Mesothelial cell of epicardium (in vitro differentiated cells): Measurements from ENCODE around the gene CAAP1. TPM values are rescaled to one million over a fixed set of nuclear protein-coding genes. Genes with fewer than 3 reads are reported as not detected.
A peak's percentile ranks its signal among the peaks of the same experiment; 100 is the strongest.

ENCODE experiments used
- DNase-seq, 2 experiments: peaks; one replicate each; pipeline ENCODE4 v3.0.0; 2021; ENCODE audit warnings: low spot score in 2 of 2; ENCODE audit not compliant: unreplicated experiment in 2 of 2
- H3K27ac Mint-ChIP-seq: 2 replicates; pipeline ENCODE4 v1.8.0; 2021; ENCODE audit warnings: mixed read lengths
- H3K27me3 Mint-ChIP-seq: 2 replicates; pipeline ENCODE4 v1.8.0; 2021; ENCODE audit warnings: low read depth, mixed read lengths
- H3K36me3 Mint-ChIP-seq: 2 replicates; pipeline ENCODE4 v1.8.0; 2021; ENCODE audit warnings: mixed read lengths
- H3K4me1 Mint-ChIP-seq: 2 replicates; pipeline ENCODE4 v1.8.0; 2021; ENCODE audit warnings: mixed read lengths
- H3K4me3 Mint-ChIP-seq: 2 replicates; pipeline ENCODE4 v1.8.0; 2021; ENCODE audit warnings: mild to moderate bottlenecking, moderate library complexity, mixed read lengths
- H3K9me3 Mint-ChIP-seq: 2 replicates; pipeline ENCODE4 v1.8.0; 2021; ENCODE audit warnings: mixed read lengths
- total RNA-seq: library from RNA; stranded (reverse); gene quantifications from 3 replicates; pipeline ENCODE4 v1.2.1, GENCODE V29; 2021
- TF ChIP-seq, protein P1 (sequence below): fragments of 200-600 bp; sonication (generic); IDR thresholded peaks from one replicate; pipeline ENCODE4 v1.5.0; 2021; ENCODE audit warnings: antibody characterized with exemption; ENCODE audit not compliant: unreplicated experiment

Gene CAAP1, protein sequence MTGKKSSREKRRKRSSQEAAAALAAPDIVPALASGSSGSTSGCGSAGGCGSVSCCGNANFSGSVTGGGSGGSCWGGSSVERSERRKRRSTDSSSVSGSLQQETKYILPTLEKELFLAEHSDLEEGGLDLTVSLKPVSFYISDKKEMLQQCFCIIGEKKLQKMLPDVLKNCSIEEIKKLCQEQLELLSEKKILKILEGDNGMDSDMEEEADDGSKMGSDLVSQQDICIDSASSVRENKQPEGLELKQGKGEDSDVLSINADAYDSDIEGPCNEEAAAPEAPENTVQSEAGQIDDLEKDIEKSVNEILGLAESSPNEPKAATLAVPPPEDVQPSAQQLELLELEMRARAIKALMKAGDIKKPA
- total RNA-seq = 18.7 to 23.6 TPM (median 19.5 TPM) in 3 replicates

DNA sequence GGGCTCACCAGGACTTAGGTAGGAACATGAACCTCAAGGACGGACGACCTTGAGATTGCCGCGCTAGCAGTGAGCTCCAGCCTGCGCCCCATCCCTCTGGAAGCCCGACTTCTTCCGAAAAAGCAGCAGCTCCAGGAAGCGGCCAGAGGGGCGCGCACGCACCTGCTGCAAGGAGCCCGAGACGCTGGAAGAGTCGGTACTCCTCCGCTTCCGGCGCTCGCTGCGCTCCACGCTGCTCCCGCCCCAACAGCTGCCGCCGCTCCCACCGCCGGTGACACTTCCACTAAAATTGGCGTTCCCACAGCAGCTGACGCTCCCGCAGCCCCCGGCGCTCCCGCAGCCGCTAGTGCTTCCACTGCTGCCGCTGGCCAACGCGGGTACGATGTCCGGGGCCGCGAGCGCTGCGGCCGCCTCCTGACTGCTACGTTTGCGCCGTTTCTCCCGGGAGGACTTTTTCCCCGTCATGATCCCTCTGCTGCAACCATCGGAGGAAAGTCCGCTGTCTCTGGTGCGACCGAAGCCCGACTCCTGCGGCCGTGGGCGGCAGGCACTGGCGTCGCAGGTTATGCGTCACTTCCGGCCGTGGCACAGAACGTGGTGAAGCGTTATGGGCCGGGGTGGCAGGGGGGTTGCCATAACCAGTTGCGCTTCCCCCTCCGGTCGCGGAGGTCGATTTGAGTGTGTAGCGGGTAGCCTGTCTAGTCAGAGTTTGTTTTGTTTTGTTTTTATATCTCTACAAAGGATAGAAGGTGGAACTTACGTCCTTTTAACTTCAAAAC is at the start of gene CAAP1:
TSS of gene CAAP1 (minus strand) at position 552 of the 779 bp plus-strand sequence. CDS start at position 465, 87 bp downstream.
- H3K4me1 Mint-ChIP-seq = peaks cover 10% of the 10 kb centered on the region
- H3K27me3 Mint-ChIP-seq = no peaks in the 10 kb centered on the region
- peak within 1 kb of the TSS; percentile 100 for H3K27ac Mint-ChIP-seq
- TF ChIP-seq, protein P1, sequence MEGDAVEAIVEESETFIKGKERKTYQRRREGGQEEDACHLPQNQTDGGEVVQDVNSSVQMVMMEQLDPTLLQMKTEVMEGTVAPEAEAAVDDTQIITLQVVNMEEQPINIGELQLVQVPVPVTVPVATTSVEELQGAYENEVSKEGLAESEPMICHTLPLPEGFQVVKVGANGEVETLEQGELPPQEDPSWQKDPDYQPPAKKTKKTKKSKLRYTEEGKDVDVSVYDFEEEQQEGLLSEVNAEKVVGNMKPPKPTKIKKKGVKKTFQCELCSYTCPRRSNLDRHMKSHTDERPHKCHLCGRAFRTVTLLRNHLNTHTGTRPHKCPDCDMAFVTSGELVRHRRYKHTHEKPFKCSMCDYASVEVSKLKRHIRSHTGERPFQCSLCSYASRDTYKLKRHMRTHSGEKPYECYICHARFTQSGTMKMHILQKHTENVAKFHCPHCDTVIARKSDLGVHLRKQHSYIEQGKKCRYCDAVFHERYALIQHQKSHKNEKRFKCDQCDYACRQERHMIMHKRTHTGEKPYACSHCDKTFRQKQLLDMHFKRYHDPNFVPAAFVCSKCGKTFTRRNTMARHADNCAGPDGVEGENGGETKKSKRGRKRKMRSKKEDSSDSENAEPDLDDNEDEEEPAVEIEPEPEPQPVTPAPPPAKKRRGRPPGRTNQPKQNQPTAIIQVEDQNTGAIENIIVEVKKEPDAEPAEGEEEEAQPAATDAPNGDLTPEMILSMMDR = peak; percentile 24
- peak; percentile 85 to 91 for DNase-seq
- peak within 1 kb of the TSS; percentile 99 for H3K4me3 Mint-ChIP-seq
- peaks cover 2% of the 10 kb centered on the region for H3K36me3 Mint-ChIP-seq
- H3K9me3 Mint-ChIP-seq = peaks cover 7% of the 10 kb centered on the region

DNA sequence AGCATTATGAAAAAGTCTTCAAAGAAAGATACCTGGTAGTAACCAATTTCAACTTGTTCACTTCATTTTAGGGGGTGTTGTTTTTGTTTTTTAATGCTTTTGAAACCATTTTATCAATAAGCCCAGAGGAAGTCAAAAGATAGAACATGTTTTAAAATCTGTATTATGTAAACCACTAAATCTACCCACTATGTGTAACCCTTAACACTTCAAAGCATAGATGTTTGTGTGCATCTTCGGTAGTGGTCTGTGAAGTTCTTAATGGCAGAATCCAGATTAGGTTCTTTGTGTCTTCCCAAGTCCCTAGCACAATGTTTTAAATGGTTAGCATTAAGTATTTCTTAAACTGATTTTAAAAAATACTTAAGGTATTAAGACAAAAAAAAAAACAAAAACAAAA is 48.2 kb upstream of the CAAP1 start:
- Mint-ChIP-seq H3K4me3 (no peak overlapping the region), H3K4me1 (peaks cover 15% of the 10 kb centered on the region), H3K36me3 (peaks cover 21% of the 10 kb centered on the region), H3K9me3 (peaks cover 22% of the 10 kb centered on the region), H3K27me3 (no peaks in the 10 kb centered on the region), H3K27ac (no peak overlapping the region)
- TF ChIP-seq, protein P1 = no peak
- no peak for DNase-seq

DNA sequence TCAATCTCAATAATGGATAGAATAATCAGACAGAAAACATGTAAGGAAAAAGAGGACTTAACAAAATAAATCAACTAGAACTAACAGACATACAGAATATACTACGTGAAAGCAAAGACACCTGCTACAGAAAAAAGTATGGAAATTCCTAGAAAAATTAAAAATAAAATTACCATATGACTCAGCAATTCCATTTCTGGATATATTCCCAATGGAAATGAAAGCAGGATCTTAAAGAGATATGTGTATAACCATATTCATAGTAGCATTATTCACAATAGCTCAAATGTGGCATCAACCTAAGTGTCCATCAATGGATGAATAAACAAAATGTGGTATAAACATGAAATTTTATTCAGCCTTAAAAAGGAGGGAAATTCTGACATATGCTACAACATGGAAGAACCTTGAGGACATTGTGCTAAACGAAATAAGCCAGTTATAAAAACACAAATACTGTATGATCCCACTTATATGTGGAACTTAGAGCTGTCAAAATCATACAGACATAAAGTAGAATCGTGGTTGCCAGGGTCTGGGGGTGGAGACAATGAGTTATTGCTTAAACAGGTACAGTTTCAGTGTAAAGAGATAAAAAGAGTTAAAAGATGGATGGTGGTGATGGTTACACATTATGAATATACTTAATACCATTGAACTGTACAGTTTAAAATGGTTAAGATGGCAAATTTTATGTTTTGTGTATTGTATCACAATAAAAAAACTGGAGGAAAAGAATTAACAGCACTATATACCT is 47.5 kb upstream of the CAAP1 start:
- H3K9me3 Mint-ChIP-seq = peaks cover 22% of the 10 kb centered on the region
- no peak overlapping the region for H3K4me3 Mint-ChIP-seq
- peaks cover 21% of the 10 kb centered on the region for H3K36me3 Mint-ChIP-seq
- H3K4me1 Mint-ChIP-seq = peaks cover 10% of the 10 kb centered on the region
- no peak overlapping the region for H3K27ac Mint-ChIP-seq
- H3K27me3 Mint-ChIP-seq = no peaks in the 10 kb centered on the region
- no peak for DNase-seq
- TF ChIP-seq, protein P1 = no peak

DNA sequence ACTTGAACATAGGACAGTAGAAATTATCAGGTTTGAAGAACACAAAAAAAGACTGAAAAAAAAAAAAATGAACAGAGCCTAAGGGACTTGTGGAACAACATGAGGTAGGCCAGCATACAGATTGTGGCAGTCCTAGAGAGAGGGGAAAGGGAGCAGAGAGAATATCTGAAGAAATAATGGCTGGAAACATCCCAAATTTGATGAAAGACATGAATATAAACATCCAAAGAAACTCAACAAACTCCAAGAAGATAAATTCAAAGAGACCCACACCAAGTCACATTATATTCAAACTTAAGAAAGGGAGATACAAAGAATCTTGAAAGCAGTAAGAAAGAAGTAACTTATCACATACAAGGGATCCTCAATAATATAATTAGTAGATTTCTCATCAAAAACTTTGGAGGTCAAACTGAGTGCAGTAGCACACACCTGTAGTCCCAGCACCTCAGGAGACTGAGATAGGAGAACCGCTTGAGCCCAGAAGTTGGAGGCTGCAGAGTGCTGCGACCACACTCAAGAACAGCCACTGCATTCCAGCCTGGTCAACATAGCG is 45.3 kb upstream of the CAAP1 start:
- Mint-ChIP-seq H3K36me3 (peaks cover 23% of the 10 kb centered on the region), H3K27me3 (no peaks in the 10 kb centered on the region), H3K27ac (no peak overlapping the region), H3K4me3 (no peak overlapping the region), H3K9me3 (peaks cover 22% of the 10 kb centered on the region), H3K4me1 (peaks cover 3% of the 10 kb centered on the region)
- TF ChIP-seq, protein P1 = no peak
- no peak for DNase-seq

DNA sequence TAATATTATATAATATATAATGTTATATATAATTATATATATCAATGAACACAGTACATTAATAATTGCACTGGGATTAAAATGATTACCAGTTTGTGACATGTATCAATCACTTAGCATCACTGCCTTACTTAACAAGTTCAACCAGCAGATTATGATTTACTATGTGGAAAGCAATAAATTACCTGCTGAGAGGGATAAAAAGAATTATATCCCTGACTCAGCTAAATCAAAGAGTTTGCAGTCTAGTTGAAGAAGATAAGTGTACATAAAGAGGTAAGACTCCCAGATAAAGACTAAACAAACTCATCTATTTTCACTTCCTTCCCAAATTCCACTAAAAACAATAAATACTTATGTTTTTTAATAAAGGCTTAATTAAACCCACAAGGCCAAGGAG is 43.2 kb upstream of the CAAP1 start:
- no peak overlapping the region for H3K4me3 Mint-ChIP-seq
- DNase-seq = no peak
- no peaks in the 10 kb centered on the region for H3K27me3 Mint-ChIP-seq
- no peak overlapping the region for H3K27ac Mint-ChIP-seq
- H3K9me3 Mint-ChIP-seq = peaks cover 22% of the 10 kb centered on the region
- TF ChIP-seq, protein P1 = no peak
- H3K4me1 Mint-ChIP-seq = peaks cover 3% of the 10 kb centered on the region
- peaks cover 23% of the 10 kb centered on the region for H3K36me3 Mint-ChIP-seq
